ENCODE results near the gene KLRC1. TPM values are rescaled to one million over a fixed set of nuclear protein-coding genes. Genes with fewer than 3 reads are reported as not detected.
"Not testable (repeated sequence)": the region's sequence is repeated elsewhere in the genome, so short reads cannot be mapped to it uniquely, and the experiment has no call there.

KLRC1 gene
- not detected for total RNA-seq (ENCODE audit: unreplicated experiment)
- long read RNA-seq: 0 reads

- H3K36me3 Mint-ChIP-seq (ENCODE audit: low read depth, unreplicated experiment): no peaks in the 10 kb centered on the region
- no peaks in the 10 kb centered on the region for H3K4me1 Mint-ChIP-seq (ENCODE audit: unreplicated experiment)
- TF ChIP-seq CTCF (IDR thresholded peaks at IDR 0.05; ENCODE audit: unreplicated experiment): no peak
- no peak for DNase-seq (ENCODE audit: low spot score)
- no peak within 1 kb of the TSS for H3K27ac Mint-ChIP-seq (ENCODE audit: unreplicated experiment)
- H3K27me3 Mint-ChIP-seq (ENCODE audit: unreplicated experiment): no peaks in the 10 kb centered on the region
- no peaks in the 10 kb centered on the region for H3K9me3 Mint-ChIP-seq (ENCODE audit: unreplicated experiment)
- H3K4me3 Mint-ChIP-seq (ENCODE audit: unreplicated experiment): no peak within 1 kb of the TSS
Measured at GRCh38 chr12:10453156-10453555, at the start of gene KLRC1. Gene KLRC1 (minus strand): TSS chr12:10453377. CDS start chr12:10451156, 2,221 bp downstream.

- TF ChIP-seq CTCF (IDR thresholded peaks at IDR 0.05; ENCODE audit: unreplicated experiment): no peak
- H3K36me3 Mint-ChIP-seq (ENCODE audit: low read depth, unreplicated experiment): no peaks in the 10 kb centered on the region
- no peak overlapping the region for H3K4me3 Mint-ChIP-seq (ENCODE audit: unreplicated experiment)
- no peaks in the 10 kb centered on the region for H3K27me3 Mint-ChIP-seq (ENCODE audit: unreplicated experiment)
- no peak for DNase-seq (ENCODE audit: low spot score)
- H3K4me1 Mint-ChIP-seq (ENCODE audit: unreplicated experiment): no peaks in the 10 kb centered on the region
- H3K9me3 Mint-ChIP-seq (ENCODE audit: unreplicated experiment): no peaks in the 10 kb centered on the region
- H3K27ac Mint-ChIP-seq (ENCODE audit: unreplicated experiment): no peak overlapping the region
Measured at GRCh38 chr12:10501030-10501429, 47.9 kb upstream of the KLRC1 start.

GRCh38 chr12:10498042-10498441 lies 44.9 kb upstream of the KLRC1 start:
- H3K4me3 Mint-ChIP-seq (ENCODE audit: unreplicated experiment): no peak overlapping the region
- no peak for DNase-seq (ENCODE audit: low spot score)
- no peak overlapping the region for H3K27ac Mint-ChIP-seq (ENCODE audit: unreplicated experiment)
- H3K36me3 Mint-ChIP-seq (ENCODE audit: low read depth, unreplicated experiment): no peaks in the 10 kb centered on the region
- TF ChIP-seq CTCF (IDR thresholded peaks at IDR 0.05; ENCODE audit: unreplicated experiment): no peak
- H3K27me3 Mint-ChIP-seq (ENCODE audit: unreplicated experiment): no peaks in the 10 kb centered on the region
- H3K9me3 Mint-ChIP-seq (ENCODE audit: unreplicated experiment): no peaks in the 10 kb centered on the region
- no peaks in the 10 kb centered on the region for H3K4me1 Mint-ChIP-seq (ENCODE audit: unreplicated experiment)

GRCh38 chr12:10497602-10498001 lies 44.4 kb upstream of the KLRC1 start:
- Mint-ChIP-seq H3K4me1 (ENCODE audit: unreplicated experiment) (no peaks in the 10 kb centered on the region), H3K9me3 (ENCODE audit: unreplicated experiment) (no peaks in the 10 kb centered on the region), H3K4me3 (ENCODE audit: unreplicated experiment) (no peak overlapping the region), H3K27ac (ENCODE audit: unreplicated experiment) (no peak overlapping the region), H3K27me3 (ENCODE audit: unreplicated experiment) (no peaks in the 10 kb centered on the region), H3K36me3 (ENCODE audit: low read depth, unreplicated experiment) (no peaks in the 10 kb centered on the region)
- no peak for TF ChIP-seq CTCF (IDR thresholded peaks at IDR 0.05; ENCODE audit: unreplicated experiment)
- DNase-seq (ENCODE audit: low spot score): no peak

- Mint-ChIP-seq H3K27me3 (ENCODE audit: unreplicated experiment) (no peaks in the 10 kb centered on the region), H3K36me3 (ENCODE audit: low read depth, unreplicated experiment) (no peaks in the 10 kb centered on the region), H3K4me1 (ENCODE audit: unreplicated experiment) (no peaks in the 10 kb centered on the region), H3K27ac (ENCODE audit: unreplicated experiment) (no peak overlapping the region), H3K4me3 (ENCODE audit: unreplicated experiment) (no peak overlapping the region), H3K9me3 (ENCODE audit: unreplicated experiment) (no peaks in the 10 kb centered on the region)
- TF ChIP-seq CTCF (IDR thresholded peaks at IDR 0.05; ENCODE audit: unreplicated experiment): no peak
- DNase-seq (ENCODE audit: low spot score): no peak
Measured at GRCh38 chr12:10491766-10492165, 38.6 kb upstream of the KLRC1 start.

GRCh38 chr12:10487328-10487727 lies 34.2 kb upstream of the KLRC1 start:
- H3K9me3 Mint-ChIP-seq (ENCODE audit: unreplicated experiment); H3K4me3 Mint-ChIP-seq (ENCODE audit: unreplicated experiment); H3K4me1 Mint-ChIP-seq (ENCODE audit: unreplicated experiment); H3K36me3 Mint-ChIP-seq (ENCODE audit: low read depth, unreplicated experiment); H3K27ac Mint-ChIP-seq (ENCODE audit: unreplicated experiment); DNase-seq (ENCODE audit: low spot score); H3K27me3 Mint-ChIP-seq (ENCODE audit: unreplicated experiment): not testable (repeated sequence)

GRCh38 chr12:10481901-10482300 lies 28.7 kb upstream of the KLRC1 start:
- not testable (repeated sequence) for H3K4me1 Mint-ChIP-seq (ENCODE audit: unreplicated experiment)

GRCh38 chr12:10472808-10473207 lies 19.6 kb upstream of the KLRC1 start:
- not testable (repeated sequence) for DNase-seq (ENCODE audit: low spot score); H3K27me3 Mint-ChIP-seq (ENCODE audit: unreplicated experiment); H3K36me3 Mint-ChIP-seq (ENCODE audit: low read depth, unreplicated experiment); H3K9me3 Mint-ChIP-seq (ENCODE audit: unreplicated experiment); H3K4me1 Mint-ChIP-seq (ENCODE audit: unreplicated experiment); H3K4me3 Mint-ChIP-seq (ENCODE audit: unreplicated experiment); H3K27ac Mint-ChIP-seq (ENCODE audit: unreplicated experiment)

More at GRCh38 chr12:10481901-10482300, 28.7 kb upstream of the KLRC1 start:
- not testable (repeated sequence) for H3K36me3 Mint-ChIP-seq (ENCODE audit: low read depth, unreplicated experiment); DNase-seq (ENCODE audit: low spot score); H3K9me3 Mint-ChIP-seq (ENCODE audit: unreplicated experiment); H3K4me3 Mint-ChIP-seq (ENCODE audit: unreplicated experiment); H3K27me3 Mint-ChIP-seq (ENCODE audit: unreplicated experiment); H3K27ac Mint-ChIP-seq (ENCODE audit: unreplicated experiment)

Measured in endothelial cell (in vitro differentiated cells).